GM10248 (cell line): ENCODE measurements around the gene CAPN12.

ENCODE experiments used
- CTCF ChIA-PET: fragments of 300-600 bp; sonication (Branson Sonifier 250); formaldehyde crosslinking; extraction: SDS; loops from one replicate; lab custom pipeline; 2021; ENCODE audit warnings: antibody characterized with exemption; lab: Yijun Ruan, JAX
- POLR2A ChIA-PET: fragments of 350-650 bp; sonication (Branson Sonifier 250); formaldehyde crosslinking; extraction: SDS; loops from one replicate; lab custom pipeline; 2020; ENCODE audit warnings: antibody characterized with exemption; lab: Yijun Ruan, JAX
- DNase-seq: peaks from one replicate; pipeline ENCODE4 v3.0.0; 2012; ENCODE audit errors: extremely low spot score
- CTCF ChIP-seq: IDR thresholded peaks from 2 replicates; pipeline ENCODE4 v1.5.1; 2012; ENCODE audit warnings: mild to moderate bottlenecking, low read depth; ENCODE audit errors: extremely low read depth, missing control alignments, control extremely low read depth

CAPN12 gene

GRCh38 chr19:38740932-38741331 lies 3.3 kb downstream of the CAPN12 start:
- ChIA-PET POLR2A (no interaction called here), CTCF (interaction anchor here (1.1 to 1.9 kb wide), 2 partner anchors 29 kb away, joined by 3 to 9 read pairs; no protein-coding TSS in a partner anchor)
- no peak for DNase-seq
- TF ChIP-seq CTCF, result no peak

GRCh38 chr19:38740257-38740592 lies 4.0 kb downstream of the CAPN12 start:
- no peak for TF ChIP-seq CTCF
- ChIA-PET POLR2A (no interaction called here), CTCF (interaction anchor here (1.9 kb wide), 1 partner anchor 30 kb away, joined by 9 read pairs; no protein-coding TSS in a partner anchor)
- DNase-seq, result no peak

- ChIA-PET POLR2A (no interaction called here), CTCF (interaction anchor here (1.9 kb wide), 1 partner anchor 30 kb away, joined by 9 read pairs; no protein-coding TSS in a partner anchor)
- TF ChIP-seq CTCF, result no peak
- DNase-seq, result no peak
These were observed 4.6 kb downstream of the CAPN12 start for GRCh38 chr19:38739440-38740256.

- POLR2A ChIA-PET, result no interaction called here
- CTCF ChIA-PET, result interaction anchor here (1.2 to 1.6 kb wide), 2 partner anchors 149 to 193 kb away, joined by 3 to 5 read pairs; partner anchors contain the start of genes MRPS12 and SARS2
- no peak for DNase-seq
- no peak for TF ChIP-seq CTCF
These were observed 6.1 kb downstream of the CAPN12 start for GRCh38 chr19:38737921-38738737.

GRCh38 chr19:38737281-38737865 lies 6.9 kb downstream of the CAPN12 start:
- ChIA-PET POLR2A (no interaction called here), CTCF (interaction anchor here (1.2 to 1.6 kb wide), 2 partner anchors 150 to 193 kb away, joined by 3 to 5 read pairs; partner anchors contain the start of genes MRPS12 and SARS2)
- no peak for DNase-seq
- no peak for TF ChIP-seq CTCF
